Stimulated activated naive CD4-positive, alpha-beta T cell (primary cell): ENCODE measurements around the gene PSPN.
A peak's percentile ranks its signal among the peaks of the same experiment; 100 is the strongest.

ENCODE experiments used
- DNase-seq, 6 experiments: peaks; one replicate each; lab custom pipeline; 2025; lab: John Stamatoyannopoulos, UW

Gene PSPN

GRCh38 chr19:6375411-6376010 lies at the start of gene PSPN:
TSS of gene PSPN (minus strand) at chr19:6375933. CDS start at chr19:6375849, 84 bp downstream.
- no peak for DNase-seq

- peak; percentile 96 to 100 (median 99) for DNase-seq
Observed at GRCh38 chr19:6424939-6425731, 49.4 kb upstream of the PSPN start.

- DNase-seq, result peak in 3 of 6 experiments; percentile 28 to 38 (median 34)
Observed at GRCh38 chr19:6424195-6424938, 48.6 kb upstream of the PSPN start, which contains the start of gene KHSRP. TSS of gene KHSRP (minus strand) at chr19:6424811. CDS start at chr19:6424701, 110 bp downstream.

- peak in 1 of 6 experiments; percentile 25 for DNase-seq
Observed at GRCh38 chr19:6423499-6424194, 47.9 kb upstream of the PSPN start.

- DNase-seq, result no peak
Observed at GRCh38 chr19:6421075-6422014, 45.6 kb upstream of the PSPN start.

GRCh38 chr19:6418562-6418932 lies 42.8 kb upstream of the PSPN start:
- DNase-seq, result no peak

- DNase-seq, result no peak
Observed at GRCh38 chr19:6417713-6418561, 42.2 kb upstream of the PSPN start.

GRCh38 chr19:6416658-6417405 lies 41.1 kb upstream of the PSPN start:
- no peak for DNase-seq

- no peak for DNase-seq
Observed at GRCh38 chr19:6415591-6416190, 40.0 kb upstream of the PSPN start.

GRCh38 chr19:6414793-6415590 lies 39.3 kb upstream of the PSPN start:
- no peak for DNase-seq

GRCh38 chr19:6413721-6414643 lies 38.2 kb upstream of the PSPN start:
- DNase-seq, result no peak

- no peak for DNase-seq
Observed at GRCh38 chr19:6413291-6413690, 37.6 kb upstream of the PSPN start.

GRCh38 chr19:6412447-6413091 lies 36.8 kb upstream of the PSPN start:
- peak in 5 of 6 experiments; percentile 22 to 49 (median 35) for DNase-seq

- no peak for DNase-seq
Observed at GRCh38 chr19:6412061-6412446, 36.3 kb upstream of the PSPN start.

- DNase-seq, result no peak
Observed at GRCh38 chr19:6409346-6409745, 33.6 kb upstream of the PSPN start.

- no peak for DNase-seq
Observed at GRCh38 chr19:6406401-6406800, 30.7 kb upstream of the PSPN start.
